ENCODE results near the gene SETDB2. TPM values are rescaled to one million over a fixed set of nuclear protein-coding genes. Genes with fewer than 3 reads are reported as not detected.
"Not testable (repeated sequence)": the region's sequence is repeated elsewhere in the genome, so short reads cannot be mapped to it uniquely, and the experiment has no call there.

SETDB2 gene
- polyA plus RNA-seq, 1 donor from 2014 or later, result 14.6 TPM

- Histone ChIP-seq H2AFZ (ENCODE audit: low read depth, low read length) (no peak overlapping the region), H3K9ac (ENCODE audit: low read length) (no peak overlapping the region), H3K4me2 (ENCODE audit: low read length) (no peak overlapping the region), H3K27ac (ENCODE audit: low read length) (no peak overlapping the region), H3K36me3 (ENCODE audit: insufficient read depth, low read length) (no peaks in the 10 kb centered on the region), H3K9me3 (ENCODE audit: low read length) (no peaks in the 10 kb centered on the region), H3K79me2 (replicated peaks; ENCODE audit: insufficient read depth, low read length) (no peaks in the 10 kb centered on the region), H3K27me3 (ENCODE audit: insufficient read depth, low read depth, low read length) (no peaks in the 10 kb centered on the region), H3F3A (ENCODE audit: insufficient read depth, low read length, poor library complexity, severe bottlenecking) (no peaks in the 10 kb centered on the region), H3K9me2 (ENCODE audit: insufficient read depth, low read length) (no peaks in the 10 kb centered on the region), H4K20me1 (ENCODE audit: insufficient read depth) (no peaks in the 10 kb centered on the region), H3K4me3 (ENCODE audit: low read length) (no peak overlapping the region)
- TF ChIP-seq POLR2AphosphoS5 (IDR thresholded peaks at IDR 0.05) (no peak), MXI1 (conservative IDR thresholded peaks at IDR 0.05; ENCODE audit: poor library complexity, severe bottlenecking) (no peak), TAF1 (IDR thresholded peaks at IDR 0.05; ENCODE audit: low read depth) (no peak), EP300 (conservative IDR thresholded peaks at IDR 0.05; ENCODE audit: poor library complexity, severe bottlenecking) (no peak), EZH2 (IDR thresholded peaks at IDR 0.05; ENCODE audit: borderline replicate concordance, insufficient read depth, low read length, poor library complexity, severe bottlenecking) (no peak), SMC3 (conservative IDR thresholded peaks at IDR 0.05; ENCODE audit: poor library complexity) (no peak), RAD21 (conservative IDR thresholded peaks at IDR 0.05) (no peak), CTCF (IDR thresholded peaks at IDR 0.05; ENCODE audit: poor library complexity, severe bottlenecking) (no peak), REST (IDR thresholded peaks at IDR 0.05; ENCODE audit: borderline replicate concordance) (no peak)
These were observed 50.6 kb downstream of the SETDB2 start for GRCh38 chr13:49494645-49495044.

DNA sequence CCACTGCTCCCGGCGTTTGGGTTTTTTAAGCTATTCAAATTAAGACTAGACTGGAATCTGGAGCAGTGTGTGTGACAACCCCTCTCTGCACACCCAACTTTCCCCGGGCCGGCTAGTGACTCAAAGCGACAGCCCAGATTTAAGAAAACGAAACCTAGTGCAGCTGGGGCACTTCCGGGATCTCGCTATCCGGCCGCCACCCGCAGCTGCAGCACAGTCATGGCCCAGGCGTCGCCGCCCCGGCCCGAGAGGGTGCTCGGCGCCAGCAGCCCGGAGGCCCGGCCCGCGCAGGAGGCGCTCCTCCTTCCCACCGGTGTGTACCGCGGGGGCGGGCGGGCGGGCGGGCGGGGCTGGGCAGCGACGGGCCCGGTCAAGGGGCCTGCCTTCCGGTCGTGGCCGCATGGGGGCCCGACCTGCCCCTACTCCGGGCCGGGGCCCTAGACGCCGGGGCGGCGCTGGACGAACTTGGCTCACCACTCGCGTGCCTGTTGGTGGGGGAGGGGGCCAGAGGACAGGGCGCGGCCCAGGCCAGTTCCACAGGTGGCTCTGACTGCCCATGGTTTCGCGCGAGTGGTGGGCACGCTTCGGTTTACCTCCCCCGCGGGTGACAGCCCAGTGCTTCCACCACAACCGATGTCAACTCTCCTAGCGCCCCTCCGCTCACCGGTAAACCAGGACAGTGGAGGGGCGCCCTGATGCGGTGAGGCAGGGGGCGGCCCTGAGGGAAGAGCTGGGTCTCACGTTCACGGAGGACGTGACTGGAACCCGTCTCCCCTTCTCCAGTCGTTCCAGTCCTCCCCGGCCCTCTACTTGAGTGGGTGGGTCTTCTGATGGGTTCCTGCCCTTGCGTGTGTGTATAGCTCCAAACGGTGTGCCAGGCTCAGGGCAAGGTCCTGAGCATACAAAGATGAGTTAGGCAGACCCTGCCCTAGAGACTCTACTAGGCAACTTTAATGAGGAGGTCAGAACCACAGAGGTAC is 52.0 kb downstream of the SETDB2 start, which contains the start of gene PHF11:
Gene PHF11, plus strand, starts transcription at position 171 of the 980 bp plus-strand sequence. Its CDS starts 49 bp downstream, at position 220.
- H3K27ac ChIP-seq (ENCODE audit: low read length), result no peak within 1 kb of the TSS
- H2AFZ ChIP-seq (ENCODE audit: low read depth, low read length), result no peak within 1 kb of the TSS
- no peaks in the 10 kb centered on the region for H3K27me3 ChIP-seq (ENCODE audit: insufficient read depth, low read depth, low read length)
- no peak within 1 kb of the TSS for H3K4me2 ChIP-seq (ENCODE audit: low read length)
- no peaks in the 10 kb centered on the region for H3K9me3 ChIP-seq (ENCODE audit: low read length)
- H3K79me2 ChIP-seq (replicated peaks; ENCODE audit: insufficient read depth, low read length), result no peaks in the 10 kb centered on the region
- H4K20me1 ChIP-seq (ENCODE audit: insufficient read depth), result no peaks in the 10 kb centered on the region
- no peak within 1 kb of the TSS for H3K4me3 ChIP-seq (ENCODE audit: low read length)
- no peak for TF ChIP-seq CTCF (IDR thresholded peaks at IDR 0.05; ENCODE audit: poor library complexity, severe bottlenecking)
- TF ChIP-seq TAF1 (IDR thresholded peaks at IDR 0.05; ENCODE audit: low read depth), result no peak
- no peak for TF ChIP-seq RAD21 (conservative IDR thresholded peaks at IDR 0.05)
- no peak for TF ChIP-seq MXI1 (conservative IDR thresholded peaks at IDR 0.05; ENCODE audit: poor library complexity, severe bottlenecking)
- TF ChIP-seq SMC3 (conservative IDR thresholded peaks at IDR 0.05; ENCODE audit: poor library complexity), result no peak
- TF ChIP-seq REST (IDR thresholded peaks at IDR 0.05; ENCODE audit: borderline replicate concordance), result no peak
- no peaks in the 10 kb centered on the region for H3K36me3 ChIP-seq (ENCODE audit: insufficient read depth, low read length)
- no peaks in the 10 kb centered on the region for H3F3A ChIP-seq (ENCODE audit: insufficient read depth, low read length, poor library complexity, severe bottlenecking)
- H3K9me2 ChIP-seq (ENCODE audit: insufficient read depth, low read length), result no peaks in the 10 kb centered on the region
- no peak within 1 kb of the TSS for H3K9ac ChIP-seq (ENCODE audit: low read length)

- H3K9me3 ChIP-seq (ENCODE audit: low read length); H3K27ac ChIP-seq (ENCODE audit: low read length); H3K4me2 ChIP-seq (ENCODE audit: low read length); H3K36me3 ChIP-seq (ENCODE audit: insufficient read depth, low read length); H3K27me3 ChIP-seq (ENCODE audit: insufficient read depth, low read depth, low read length); H3K4me3 ChIP-seq (ENCODE audit: low read length); H4K20me1 ChIP-seq (ENCODE audit: insufficient read depth); H3F3A ChIP-seq (ENCODE audit: insufficient read depth, low read length, poor library complexity, severe bottlenecking); H3K9ac ChIP-seq (ENCODE audit: low read length); H2AFZ ChIP-seq (ENCODE audit: low read depth, low read length); H3K79me2 ChIP-seq (replicated peaks; ENCODE audit: insufficient read depth, low read length); H3K9me2 ChIP-seq (ENCODE audit: insufficient read depth, low read length): not testable (repeated sequence)
These were observed 52.8 kb downstream of the SETDB2 start for GRCh38 chr13:49496837-49497236.
